HG02970 (cell line): ENCODE measurements around the gene TENM3.

ENCODE experiments used
- ATAC-seq: cut with Tn5 transposase; IDR thresholded peaks from one replicate; pipeline ENCODE4 v1.9.1; 2021; ENCODE audit warnings: mild to moderate bottlenecking, moderate library complexity, moderate number of reproducible peaks; ENCODE audit not compliant: unreplicated experiment, low FRiP score

The TENM3 gene

GRCh38 chr4:182846036-182846435 lies 602.8 kb downstream of the TENM3 start:
- ATAC-seq: no peak

GRCh38 chr4:182847576-182848450 lies 604.6 kb downstream of the TENM3 start:
- no peak for ATAC-seq

- ATAC-seq: no peak
These were observed 605.5 kb downstream of the TENM3 start for GRCh38 chr4:182848685-182849084.
